LoVo (cell line): Measurements from ENCODE around the gene OTUB1.

Experiments
- DNase-seq: peaks from one replicate; pipeline ENCODE4 v3.0.0-alpha.2; 2016; ENCODE audit warnings: low spot score

Gene OTUB1

DNA sequence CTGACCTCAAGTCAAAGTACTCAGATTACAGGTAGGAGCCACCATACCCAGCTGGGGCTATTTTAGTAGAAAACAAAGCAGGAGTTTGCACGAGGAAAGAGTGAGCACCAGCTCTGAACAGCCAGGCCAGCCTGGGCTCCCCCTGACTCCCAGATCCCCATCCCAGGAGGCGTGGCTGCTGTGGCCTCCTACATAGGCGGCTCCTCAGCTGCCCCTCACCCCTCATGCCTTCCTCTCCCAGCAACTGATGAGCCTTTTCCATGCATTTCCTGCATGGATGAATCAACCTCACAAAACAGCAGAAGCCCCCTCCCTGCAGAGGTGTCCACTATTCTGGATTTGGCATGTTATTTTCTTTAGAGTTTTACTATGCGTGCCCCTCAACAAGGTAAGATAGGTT, 39.0 kb downstream of the OTUB1 start:
- DNase-seq, result no peak

DNA sequence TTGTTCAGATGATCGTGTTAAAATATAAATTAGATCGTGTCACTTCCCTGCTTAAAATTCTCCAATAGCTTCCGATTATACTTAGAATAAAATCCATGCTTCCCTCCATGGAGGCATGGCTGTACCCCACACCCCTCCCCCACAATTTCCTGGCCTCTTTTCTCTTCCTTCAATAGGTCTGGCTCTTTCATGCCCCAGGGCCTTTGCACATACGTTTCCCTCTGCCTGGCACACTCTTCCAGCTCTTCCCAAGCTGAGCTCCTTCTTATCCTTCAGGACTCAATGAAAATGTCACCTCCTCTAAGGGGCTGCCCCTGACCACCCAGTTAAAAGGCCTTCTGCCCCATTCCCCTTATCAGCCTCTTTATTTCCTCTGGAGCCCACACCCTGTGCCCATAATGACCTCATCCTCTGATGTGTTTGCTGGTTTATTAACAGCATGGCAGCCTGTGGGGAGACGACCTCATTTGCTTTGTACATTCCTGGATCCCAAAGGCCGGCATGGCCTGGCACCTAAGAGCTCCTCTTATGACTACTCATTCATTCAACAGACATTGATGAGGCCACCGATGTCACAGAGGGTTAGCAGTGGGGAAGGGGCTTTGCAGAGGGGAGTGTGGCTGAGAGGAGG, 40.5 kb downstream of the OTUB1 start:
- DNase-seq, result no peak

DNA sequence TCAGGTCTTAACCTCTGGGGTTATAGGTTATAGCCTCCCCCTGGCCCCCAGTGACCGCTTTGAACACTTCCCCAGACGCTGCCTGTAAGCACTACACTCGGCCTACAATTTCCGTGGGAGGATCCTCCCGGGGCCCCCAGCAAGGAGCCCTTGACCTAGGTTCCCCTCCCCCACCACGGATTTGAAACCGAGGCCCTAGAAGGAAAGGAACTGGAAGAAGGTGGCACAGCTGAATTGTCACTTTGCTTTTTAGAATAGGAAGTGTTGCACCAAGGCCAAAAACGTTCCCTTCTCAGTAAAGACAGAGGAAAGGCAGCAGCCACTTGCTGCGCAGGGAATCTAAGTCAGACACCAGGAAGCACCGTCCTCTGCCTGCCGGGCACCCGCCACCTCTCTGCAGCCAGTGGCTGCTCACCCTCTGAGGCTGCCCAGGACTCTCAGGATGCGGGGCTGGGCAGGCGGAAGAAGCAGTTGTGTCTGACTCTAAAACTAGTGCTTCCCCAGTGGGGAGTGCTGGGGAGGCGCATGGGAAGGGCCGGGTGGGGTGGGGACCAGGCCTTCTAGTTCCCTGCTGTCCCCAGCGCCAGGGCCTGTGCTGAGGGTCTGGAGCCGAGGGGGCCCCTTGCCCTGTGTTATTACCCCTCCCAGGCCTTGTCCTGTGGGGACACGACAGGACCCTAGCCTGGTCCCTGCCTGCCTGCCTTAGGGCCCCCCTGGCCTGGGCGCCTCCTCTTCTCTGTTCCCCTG, 41.6 kb downstream of the OTUB1 start:
- DNase-seq, result no peak

DNA sequence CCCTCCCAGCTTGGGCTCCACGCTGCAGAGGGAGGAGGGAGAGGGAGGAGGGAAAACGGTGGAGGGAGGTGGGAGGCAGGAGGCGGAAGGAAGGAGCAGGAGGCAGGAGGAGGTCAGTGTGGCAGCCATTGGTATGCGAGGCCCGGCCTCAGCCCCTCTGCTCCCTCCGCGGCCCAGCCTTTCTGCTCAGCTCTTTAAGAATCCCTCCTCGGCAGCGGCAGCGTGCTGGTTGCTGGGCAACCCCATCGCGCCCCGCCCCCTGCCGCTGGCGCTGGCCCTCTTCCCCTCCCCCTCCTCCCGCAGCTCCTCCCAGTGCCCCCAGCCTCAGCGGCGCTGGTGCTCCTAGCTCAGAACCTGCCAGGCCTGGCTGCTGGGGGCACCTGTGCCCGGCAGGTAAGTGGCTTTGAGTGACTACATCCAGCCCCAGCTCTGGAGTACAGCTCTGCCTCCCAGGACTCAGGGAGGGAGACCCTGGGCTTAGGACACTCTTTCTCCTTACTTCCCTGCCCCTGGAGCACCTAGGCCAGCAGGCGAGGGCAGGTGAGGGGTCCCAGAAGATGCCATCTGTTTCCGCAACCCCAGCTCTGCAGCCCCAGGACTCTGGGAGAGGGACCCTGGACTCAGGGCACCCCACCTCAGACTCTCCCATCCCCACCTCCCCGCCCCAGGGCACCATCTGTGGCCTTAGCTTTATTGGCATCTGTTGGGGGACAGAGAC, 42.3 kb downstream of the OTUB1 start:
- DNase-seq, result no peak

DNA sequence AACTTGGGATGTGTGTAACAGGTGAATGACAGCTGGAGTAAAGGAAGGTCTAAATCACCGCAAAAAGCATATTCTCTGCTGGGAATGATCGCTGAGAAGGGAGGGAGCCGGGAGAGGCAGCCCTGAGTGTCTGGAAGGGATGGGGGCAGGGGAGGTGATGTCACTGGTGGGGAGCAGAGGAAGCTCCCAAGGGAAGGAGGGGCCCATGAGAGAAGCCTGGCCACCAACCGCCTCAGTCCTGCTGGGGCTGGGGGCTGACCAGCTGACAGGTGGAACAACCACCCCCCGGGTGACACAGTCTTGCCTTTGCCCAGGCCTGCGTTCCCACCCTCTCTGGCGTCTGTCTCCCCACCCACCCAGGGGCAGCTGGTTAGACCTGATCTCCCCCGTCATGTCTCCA, 43.5 kb downstream of the OTUB1 start:
- no peak for DNase-seq

DNA sequence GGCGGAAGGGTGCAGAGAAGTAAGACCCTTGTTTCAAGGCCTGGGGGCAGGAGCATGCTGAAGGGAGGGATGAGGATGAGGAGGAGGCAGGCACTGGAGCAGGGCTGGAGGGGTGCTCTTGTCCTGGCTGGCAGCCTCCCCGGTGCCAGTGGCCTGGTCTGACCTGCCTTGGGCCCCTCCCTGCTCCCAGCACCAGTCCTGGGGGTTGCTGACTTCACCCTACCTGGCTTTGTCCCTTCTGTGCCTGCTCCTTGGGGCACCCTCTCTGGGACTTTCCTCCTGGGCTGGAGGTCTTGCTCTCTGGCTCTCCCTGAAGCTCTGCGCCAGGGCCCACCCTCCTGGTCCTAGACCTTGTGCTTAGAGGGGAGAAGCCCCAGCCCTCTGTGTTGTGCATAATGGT, 44.8 kb downstream of the OTUB1 start:
- DNase-seq, result no peak

DNA sequence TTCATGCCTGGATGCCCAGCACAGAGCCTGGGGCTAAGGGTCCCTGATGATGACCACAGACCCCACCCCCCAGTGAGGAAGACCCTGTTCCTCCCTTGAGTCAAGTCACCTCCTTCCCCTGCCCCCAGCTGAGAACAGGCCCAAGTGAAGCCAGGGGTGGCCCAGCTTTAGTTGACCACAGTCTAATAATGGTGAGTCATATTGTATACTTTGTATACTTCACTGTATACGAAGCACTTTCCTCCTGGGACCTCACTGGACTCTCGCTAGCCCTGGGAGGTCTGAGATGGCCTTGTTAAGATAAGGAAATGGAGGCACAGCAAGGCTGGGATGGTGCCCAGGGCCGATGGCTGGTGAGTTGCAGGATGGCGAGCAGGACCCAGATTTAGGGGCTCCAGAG, 45.8 kb downstream of the OTUB1 start:
- DNase-seq, result no peak

DNA sequence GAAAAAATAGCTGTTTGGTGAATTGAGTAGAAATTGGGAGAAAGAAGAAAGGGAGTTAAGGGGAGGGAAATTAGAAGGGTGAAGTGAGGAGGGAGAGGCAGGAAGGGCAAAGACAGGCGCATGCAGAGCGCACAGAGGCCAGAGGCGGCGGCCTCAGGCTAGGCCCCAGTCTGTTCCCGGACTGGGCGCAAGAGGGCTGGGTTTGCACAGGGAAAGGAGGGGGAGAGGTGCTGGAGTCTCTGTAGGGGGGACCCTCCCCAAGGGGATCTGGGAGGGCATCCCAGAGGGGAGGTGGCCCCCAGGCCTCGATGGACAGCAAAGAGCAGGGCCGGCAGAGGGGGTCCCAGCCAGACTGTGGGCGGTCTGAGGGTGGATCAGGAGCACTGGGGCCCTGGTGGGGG, 48.2 kb downstream of the OTUB1 start:
- no peak for DNase-seq

DNA sequence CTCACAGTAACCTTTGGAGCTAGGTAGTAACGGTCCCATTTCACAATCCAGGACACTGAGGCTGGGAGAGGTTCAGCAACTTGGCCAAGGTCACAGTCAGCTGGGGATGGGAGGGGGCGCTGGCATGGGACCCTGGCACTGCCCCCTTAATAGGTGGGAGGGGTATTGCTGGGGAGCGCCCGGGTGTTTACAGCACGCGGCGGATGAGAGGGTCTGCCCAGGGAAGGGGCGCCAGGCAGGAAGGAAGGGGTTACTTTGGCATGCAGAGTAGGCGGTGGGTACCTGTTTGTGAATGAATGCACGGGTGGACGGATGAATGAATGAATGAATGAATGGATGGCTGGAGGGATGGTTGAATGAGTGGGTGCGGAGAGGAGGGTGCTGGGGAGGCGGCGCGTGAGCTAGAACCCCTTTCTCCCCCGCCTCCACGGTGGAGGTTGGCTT, 48.9 kb downstream of the OTUB1 start:
- no peak for DNase-seq

DNA sequence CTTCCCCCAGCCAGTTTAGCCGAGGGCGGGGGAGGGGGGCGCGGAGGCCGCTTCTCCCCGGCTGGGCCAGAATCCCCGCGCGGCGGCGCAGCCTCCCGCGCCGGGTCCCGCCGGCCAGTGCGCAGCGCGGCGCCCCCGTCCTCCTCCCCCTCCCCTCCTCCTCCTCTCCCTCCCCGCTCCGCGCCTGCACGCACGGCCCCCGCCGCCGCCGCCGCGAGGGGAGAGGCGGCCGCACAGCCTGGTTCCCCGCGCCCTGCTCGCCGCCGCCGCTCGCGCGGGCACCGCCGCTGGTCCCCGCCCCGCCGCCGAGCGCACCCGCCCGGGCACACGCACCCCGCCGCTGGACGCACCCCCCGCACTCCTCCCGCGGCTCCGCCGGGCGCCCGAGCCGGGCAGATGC, 49.3 kb downstream of the OTUB1 start, which contains the start of gene FLRT1:
TSS of gene FLRT1 (plus strand) at position 356 of the 400 bp plus-strand sequence. CDS start 80,337 bp downstream, outside the sequence.
- DNase-seq, result no peak

DNA sequence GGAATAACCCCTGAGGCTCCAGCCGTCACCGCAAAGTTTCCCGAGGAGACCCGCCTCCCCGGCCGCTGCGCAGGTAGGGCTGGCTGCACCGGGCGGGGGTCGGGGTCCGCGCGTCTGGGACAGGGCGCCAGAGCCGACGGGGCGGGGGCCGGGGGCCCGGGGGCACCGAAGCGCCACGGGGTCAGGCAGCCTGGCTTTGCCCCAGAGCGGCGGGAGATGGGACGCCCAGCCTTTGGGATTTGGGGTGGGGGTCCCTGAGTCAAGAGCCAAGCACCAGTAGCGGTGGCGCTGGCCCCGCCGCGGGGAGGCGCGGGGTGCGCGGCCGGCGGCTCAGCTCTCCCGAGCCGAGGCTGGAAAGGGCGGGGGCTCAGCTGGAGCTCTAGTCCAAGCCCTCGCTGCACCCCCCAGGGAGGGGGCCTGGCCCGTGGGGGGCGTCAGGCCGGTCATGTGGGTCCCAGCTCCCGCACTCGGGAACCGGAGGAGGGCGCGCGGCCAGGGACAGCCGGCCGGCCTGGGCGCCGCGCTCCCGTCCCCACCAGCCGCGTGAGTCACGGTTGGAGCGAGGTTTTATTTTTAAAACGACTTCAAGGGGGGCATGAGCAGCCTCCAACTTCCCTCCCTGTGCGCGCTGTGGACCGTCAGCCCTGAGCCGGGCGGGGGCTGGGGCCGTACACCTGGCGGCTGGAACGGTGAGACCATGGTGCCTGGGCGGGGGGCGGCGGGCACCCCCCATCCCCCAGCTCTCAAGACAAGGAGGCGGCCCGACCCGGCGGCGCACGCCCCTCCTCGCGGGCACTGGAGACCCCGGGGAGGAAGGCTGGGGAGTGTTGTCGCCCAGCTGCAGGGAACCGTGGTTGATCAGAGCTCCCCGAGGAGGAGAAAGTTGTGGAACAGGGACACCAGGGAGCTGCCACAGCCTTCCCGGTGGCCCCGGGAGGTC, 50.1 kb downstream of the OTUB1 start:
- no peak for DNase-seq

DNA sequence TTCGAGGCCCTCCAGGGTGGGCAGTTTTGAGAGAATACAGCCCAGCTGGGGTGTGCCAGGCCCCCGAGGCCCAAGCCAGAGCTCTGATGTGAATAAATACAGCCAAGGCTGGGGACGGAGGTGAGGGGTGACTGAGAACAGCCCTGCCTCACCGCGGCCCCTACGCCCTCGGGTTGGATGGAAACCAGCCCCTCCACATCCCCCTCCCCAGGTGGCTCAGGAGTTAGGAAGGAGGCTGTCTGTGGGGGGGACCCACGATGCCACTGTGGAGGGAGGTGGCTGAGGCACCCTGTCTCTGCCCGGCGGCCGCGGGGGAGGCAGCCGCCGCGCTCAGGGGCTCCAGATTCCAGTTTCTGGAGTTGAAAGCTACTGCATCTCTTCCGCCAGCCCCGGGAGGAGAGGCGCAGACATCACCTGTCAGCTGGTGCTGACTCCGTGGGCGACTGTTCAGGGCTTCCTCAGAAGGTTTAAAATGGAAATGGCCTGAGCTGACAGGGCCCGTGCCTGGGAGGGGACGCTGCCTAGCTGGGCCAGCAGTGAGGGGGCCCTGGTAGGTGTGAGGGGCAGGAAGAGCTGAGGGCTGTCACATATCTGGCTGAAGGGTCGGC, 50.9 kb downstream of the OTUB1 start:
- DNase-seq, result no peak

DNA sequence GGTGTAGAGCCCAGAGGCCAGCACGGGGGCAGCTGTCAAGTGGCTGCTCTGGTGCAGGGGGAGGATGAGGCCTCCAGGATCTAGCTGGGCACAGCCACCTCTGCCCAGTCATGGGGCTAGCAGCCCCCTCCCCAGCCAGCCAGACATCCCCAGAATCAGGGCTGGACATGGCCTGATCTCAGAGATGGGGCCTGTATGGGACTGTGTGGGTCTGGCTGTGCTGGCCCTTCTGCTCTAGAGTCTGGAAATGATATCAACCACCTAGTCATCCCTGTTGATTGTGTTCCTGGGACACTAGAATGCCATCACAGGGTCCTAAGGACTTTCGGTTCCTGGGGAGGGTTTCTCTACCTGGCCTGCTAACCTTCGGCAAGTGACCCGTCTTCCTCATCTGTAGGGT, 52.3 kb downstream of the OTUB1 start:
- no peak for DNase-seq

DNA sequence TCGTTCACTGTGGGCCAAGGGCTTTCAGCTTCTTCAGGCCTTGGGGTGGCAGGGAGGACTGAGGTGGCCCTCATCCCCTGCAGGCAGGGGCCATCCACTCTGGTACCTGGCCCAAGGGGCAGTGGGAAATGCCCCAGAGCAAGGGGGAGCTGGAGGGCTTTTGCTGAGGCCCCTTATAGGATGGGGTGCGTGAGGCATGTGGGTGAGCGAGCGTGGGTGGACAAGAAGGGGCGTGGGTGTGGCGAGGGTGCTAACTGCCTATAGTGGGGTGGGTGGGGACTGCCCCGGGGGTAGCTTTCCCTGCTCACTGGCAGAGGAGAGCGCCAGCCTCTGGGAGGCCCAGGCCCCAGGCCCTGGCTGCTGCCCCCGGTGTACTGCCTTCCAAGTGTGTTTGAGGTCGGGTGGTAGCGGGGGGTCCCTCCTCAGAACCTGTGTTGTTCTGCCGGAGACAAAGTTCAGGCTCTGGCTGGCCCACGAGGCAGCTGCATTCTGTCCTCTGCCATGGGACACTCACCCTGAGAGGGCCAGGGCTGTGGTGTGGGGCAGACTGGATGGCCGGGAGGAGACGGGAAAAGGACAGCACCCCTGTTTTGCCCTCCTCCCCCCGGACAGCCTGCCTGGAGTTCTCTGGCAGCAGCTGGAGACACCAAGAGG, 52.9 kb downstream of the OTUB1 start:
- no peak for DNase-seq

DNA sequence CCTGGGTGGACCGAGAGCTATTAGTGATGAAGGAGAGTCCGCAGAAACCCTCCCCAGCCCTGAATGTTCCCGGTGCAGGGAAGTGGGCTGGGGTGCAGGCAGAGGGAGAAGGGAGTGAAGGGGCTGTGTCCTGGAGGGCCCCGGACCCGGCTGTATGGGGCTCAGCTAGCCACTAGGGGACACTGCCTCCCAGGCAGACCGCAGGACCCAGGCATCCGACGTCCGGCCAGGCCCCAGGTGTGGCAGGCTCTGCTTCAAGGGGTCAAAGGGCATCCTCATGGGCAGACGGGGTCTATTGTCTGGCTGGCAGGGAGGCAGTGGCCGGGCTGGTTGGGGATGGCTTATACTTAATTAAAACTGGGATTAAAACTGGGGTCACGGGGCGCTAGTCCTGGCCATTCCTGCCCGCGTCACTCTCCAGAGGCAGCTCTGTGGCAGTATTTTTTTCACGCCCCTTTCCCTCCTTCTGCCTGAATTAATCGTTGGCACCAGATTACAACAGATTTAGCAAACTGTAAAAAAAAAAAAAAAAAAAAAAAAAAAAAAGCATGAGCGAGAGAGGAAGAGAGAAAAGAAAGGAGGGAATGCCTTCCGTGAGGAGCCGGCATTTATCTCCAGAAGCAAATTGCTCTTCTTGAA, 54.6 kb downstream of the OTUB1 start:
- DNase-seq, result no peak

DNA sequence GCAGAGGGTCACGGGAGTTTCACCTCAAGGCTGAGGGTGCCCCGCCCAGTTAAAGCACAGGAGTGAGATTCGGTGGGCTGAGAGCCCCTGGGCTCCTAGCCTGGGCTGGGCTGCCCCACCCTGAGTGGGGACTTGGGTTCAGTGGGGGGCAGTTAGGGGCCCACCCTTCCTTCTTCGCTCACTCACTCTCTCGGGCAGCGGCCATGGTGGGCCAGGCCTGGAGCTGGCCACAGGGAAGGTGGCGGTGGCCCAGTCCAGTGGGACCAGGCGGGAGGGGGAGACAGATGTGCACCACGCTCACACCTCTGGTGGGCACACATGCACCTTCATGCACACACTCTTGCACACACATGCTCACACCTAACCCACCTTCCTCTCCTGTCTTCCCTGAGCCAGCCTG, 55.6 kb downstream of the OTUB1 start:
- no peak for DNase-seq

DNA sequence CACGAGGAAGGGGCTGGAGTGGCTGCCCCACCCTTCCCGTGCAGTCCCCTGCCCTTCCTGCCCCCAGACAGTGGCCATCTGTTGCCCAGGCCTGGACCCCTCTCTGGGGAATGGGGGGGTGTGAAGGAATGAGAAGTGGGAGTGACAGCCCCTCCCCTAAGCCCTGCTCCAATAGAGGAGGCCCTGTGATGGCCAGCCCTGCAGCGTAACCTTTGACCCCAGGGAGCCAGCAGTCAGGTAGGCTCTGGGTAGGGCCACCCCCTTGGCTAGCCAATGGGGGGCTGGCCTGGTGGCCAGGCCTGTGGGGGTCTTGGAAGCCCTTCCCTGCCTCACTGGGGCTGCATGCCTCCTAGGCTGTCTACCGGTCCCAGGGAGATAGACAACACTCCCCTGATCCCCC, 56.1 kb downstream of the OTUB1 start:
- no peak for DNase-seq

DNA sequence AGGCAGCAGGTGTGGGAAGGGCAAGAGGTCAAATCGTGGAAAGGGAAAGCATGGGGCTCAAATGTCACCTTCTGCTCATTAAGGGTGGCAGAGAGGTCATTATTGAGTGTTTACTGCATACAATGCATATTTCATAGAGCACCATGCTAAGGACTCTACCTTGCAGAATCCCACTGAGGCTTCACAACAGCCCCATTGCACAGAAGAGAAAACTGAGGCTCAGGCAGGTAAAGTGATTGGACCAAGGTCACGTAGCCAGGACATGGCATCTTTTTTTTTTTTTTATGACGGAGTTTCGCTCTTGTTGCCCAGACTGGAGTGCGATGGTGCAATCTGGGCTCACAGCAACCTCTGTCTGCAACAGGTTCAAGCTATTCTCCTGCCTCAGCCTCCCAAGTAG, 57.3 kb downstream of the OTUB1 start:
- DNase-seq, result no peak

DNA sequence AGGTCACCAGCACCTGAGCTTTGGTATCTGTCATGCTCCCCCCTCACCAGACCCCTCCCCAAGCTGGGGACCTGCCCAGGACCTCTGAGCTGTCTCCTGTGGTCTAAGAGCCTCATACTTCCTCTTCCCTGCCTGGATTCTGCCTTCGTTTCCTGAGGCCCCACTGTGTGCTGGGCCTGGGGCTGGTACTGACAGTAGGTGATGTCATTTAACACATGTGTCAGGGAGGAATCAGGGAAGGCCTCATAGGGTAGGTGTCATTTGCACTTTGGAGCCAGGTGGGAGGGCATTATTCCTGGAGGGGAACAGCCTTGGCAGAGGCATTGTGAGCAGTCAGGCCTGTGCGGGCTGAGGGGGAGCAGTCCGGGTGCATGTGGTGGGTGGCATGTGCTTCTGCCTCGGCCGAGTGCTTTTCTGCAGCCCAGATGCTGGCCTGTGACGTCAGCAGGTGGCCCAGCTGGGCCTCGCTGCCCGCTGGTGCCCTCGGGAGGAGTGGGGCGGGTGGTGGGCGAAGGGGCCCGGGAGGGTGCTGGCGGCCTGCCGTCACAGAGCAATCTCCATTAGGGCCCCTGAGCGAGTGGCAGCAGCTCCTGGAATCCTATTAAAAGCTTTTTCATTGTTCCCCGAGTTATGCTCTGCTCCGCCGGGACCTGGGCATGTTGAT, 58.6 kb downstream of the OTUB1 start:
- DNase-seq, result no peak

DNA sequence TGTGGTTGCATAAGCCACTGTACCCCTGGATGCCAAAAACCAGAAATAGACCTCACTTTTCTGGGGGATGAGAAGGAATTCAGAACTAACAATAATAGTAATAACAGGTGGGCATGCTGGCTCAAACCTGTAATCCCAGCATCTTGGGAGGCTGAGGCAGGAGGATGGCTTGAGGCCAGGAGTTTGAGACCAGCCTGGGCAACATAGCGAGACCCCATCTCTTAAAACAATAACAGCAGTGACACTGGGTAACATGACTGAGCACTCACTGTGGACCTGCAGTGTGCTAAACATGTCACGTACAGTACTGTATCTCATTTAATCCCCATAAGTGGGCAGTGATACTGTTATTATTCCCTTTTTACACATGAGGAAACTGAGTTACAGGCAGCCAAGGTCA, 59.5 kb downstream of the OTUB1 start:
- DNase-seq, result no peak
